Activated CD8-positive, alpha-beta memory T cell treated with anti-CD3 and anti-CD28 coated beads for 4 hours (primary cell): ENCODE data around the gene DYNLT2B.
"Not testable (repeated sequence)": the region's sequence is repeated elsewhere in the genome, so short reads cannot be mapped to it uniquely, and the experiment has no call there.

Experiments used
- DNase-seq, 2 donors: peaks; one replicate each; pipeline ENCODE4 v3.0.0-alpha.2; 2020; ENCODE audit warnings: low read depth in 2 of 2

DYNLT2B gene

GRCh38 chr3:196326936-196327335 lies 8.9 kb upstream of the DYNLT2B start:
- DNase-seq, result no peak

DNA sequence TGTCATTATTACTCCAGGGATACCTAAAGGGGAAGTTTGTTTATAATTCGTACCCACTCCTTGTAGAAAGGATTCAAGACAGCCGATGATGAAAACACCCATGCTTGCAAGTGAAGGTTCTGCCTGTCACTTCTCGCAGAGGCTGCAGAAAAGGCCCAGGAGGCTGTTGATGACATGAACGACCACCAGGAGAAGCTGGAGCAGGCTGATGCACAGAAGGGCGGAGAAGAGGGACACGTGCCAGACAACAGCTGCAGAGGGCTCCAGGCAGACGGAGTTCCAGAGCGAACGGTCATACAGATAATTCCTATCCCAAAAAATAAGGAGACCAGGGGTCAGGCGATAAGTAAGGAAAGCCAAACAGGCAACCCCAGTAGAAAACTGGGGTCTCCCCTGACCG lies 5.7 kb upstream of the DYNLT2B start:
- no peak for DNase-seq

- no peak for DNase-seq
Measured at GRCh38 chr3:196323016-196323415, 5.0 kb upstream of the DYNLT2B start.

DNA sequence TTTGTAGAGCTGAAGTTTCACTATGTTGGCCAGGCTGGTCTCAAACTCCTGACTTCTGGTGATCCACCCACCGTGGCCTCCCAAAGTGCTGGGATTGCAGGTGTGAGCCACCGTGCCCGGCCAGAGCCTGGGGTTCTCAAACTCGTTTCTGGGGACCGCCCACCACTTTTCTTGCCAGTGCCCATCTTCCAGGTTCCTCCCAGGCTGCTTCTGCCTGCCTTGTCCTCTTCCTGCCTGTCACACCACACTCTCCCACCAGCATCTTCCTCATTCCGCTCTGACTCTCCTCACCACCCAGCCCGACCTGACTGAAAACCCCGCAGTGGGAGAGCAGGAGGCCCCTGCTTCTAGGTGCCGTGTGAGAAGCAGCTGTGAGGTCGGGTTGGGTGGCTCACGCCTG lies 3.1 kb upstream of the DYNLT2B start:
- DNase-seq, result no peak

- no peak for DNase-seq
Measured at GRCh38 chr3:196320137-196320536, 2.1 kb upstream of the DYNLT2B start.

DNA sequence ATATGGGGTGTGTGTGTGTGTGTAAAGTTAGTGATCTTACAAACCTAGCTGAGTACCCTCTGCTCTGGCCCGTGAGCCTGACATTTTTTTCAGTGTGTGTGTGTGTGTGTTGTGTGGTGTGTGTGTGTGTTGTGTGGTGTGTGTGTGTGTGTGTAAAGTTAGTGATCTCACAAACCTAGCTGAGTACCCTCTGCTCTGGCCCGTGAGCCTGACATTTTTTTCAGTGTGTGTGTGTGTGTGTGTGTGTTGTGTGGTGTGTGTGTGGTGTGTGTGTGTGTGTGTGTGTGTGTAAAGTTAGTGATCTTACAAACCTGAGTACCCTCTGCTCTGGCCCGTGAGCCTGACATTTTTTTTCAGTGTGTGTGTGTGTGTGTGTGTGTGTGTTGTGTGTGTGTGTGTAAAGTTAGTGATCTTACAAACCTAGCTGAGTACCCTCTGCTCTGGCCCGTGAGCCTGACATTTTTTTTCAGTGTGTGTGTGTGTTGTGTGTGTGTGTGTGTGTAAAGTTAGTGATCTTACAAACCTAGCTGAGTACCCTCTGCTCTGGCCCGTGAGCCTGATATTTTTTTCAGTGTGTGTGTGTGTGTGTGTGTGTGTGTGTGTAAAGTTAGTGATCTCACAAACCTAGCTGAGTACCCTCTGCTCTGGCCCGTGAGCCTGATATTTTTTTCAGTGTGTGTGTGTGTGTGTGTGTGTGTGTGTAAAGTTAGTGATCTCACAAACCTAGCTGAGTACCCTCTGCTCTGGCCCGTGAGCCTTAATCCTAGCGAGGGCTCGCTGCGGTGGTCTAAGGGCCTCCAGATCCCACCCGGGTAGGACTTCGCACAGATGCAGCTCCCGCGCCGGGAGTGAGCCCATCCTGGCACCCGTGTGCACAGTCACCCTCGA lies 997 bp downstream of the DYNLT2B start:
- not testable (repeated sequence) for DNase-seq

DNA sequence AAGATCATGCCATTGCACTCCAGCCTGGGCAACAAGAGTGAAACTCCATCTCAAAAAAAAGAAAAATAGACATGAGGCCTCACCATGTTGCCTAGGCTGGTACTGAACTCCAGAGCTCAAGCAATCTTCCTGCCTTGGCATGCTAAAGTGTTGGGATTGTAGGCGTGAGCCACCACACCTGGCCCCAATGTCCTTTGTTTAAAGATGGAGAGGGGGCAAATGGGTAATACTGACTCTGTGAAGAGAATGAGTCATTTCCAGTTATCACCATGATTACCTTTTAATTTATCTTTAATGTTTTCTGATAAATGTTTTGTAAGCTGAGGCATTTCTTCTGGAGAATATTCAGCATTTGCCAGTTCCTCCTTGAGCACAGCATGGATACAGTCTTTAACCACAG lies 2.2 kb downstream of the DYNLT2B start:
- DNase-seq, result no peak

DNA sequence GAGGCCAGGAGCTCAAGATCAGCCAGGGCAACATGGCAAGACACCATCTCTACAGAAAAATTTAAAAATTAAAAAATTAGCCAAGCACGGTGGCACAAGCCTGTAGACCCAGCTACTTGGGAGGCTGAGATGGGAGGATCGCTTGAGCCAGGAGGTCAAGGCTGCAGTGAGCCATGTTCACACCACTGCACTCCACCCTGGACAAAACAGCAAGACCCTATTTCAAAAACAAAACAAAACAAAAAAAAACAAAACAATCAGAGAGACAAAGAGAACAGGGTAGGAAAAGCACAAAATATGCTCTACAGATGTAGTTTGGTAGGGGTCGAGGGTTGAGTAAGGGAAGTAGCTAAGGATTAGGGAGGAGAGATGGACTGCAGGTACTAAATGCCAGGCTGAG lies 3.4 kb downstream of the DYNLT2B start:
- no peak for DNase-seq

DNA sequence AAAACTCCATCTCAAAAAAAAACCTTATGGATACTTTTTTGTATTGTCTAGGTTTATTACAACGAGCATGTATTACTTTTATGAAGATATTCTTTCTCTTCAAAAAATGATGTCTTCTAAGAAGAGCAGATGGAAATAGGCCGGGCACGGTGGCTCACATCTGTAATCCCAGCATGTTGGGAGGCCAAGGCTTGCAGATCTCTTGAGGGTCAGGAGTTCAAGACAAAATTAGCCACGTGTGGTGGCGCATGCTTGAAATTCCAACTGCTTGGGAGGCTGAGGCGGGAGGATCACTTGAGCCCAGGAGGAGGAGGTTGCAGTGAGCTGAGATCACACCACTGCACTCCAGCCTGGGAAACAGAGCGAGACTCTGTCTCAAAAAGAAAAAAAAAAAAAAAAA lies 4.0 kb downstream of the DYNLT2B start:
- not testable (repeated sequence) for DNase-seq

DNA sequence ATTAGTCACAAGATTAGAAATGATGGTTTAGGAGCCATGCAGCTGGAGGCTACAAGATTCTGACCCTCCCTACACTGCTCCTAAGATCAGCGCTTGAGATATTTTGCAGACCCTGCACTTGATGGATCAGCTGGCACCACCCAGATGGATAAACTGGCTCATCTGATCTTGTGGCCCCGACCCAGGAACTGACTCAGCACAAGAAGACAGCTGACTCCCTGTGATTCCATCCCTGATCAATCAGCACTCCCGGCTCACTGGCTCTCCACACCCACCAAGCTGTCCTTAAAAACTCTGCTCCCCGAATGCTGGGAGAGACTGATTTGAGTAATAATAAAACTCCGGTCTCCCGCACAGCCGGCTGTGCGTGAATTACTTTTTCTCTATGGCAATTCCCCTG lies 15.1 kb downstream of the DYNLT2B start:
- DNase-seq, result not testable (repeated sequence)

GRCh38 chr3:196302551-196302950 lies 15.5 kb downstream of the DYNLT2B start:
- not testable (repeated sequence) for DNase-seq

DNA sequence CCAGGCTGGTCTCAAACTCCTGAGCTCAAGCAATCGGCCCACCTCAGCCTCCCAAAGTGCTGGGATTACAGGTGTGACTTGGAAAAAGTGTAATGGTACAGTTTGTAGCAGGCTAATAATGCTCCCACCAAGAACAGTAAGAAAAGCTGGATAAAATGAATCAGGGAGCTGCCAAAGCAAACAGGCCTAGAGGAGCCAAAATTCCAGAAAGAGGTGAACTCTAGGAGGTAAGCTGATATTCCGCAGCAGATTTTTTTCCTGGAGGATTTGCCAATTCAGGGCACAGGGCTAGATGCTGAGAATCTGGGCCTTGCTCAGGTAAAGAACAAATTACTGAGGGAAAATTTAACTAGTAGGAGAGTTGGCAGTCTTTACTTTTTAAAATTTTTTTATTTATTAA lies 19.5 kb downstream of the DYNLT2B start:
- DNase-seq, result no peak

- DNase-seq, result no peak
Measured at GRCh38 chr3:196292286-196292923, 25.6 kb downstream of the DYNLT2B start.

DNA sequence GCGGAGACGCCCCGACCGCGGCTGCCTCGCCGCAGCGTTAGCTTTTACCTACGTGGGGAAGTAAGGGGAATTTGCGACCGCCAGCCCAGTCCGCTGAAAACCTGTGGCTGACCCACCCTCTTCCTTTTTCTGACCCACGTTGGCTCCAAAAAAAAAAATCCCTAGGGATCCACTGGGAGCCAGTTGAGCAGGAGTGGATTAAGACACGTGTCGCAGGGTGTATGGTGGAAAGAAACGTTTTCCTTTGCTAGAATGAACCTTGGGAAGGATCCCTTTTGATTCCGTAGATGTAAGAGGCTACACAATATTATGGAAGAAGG lies 29.9 kb downstream of the DYNLT2B start:
- no peak for DNase-seq

- DNase-seq, result peak; percentile 38 to 48
Measured at GRCh38 chr3:196287440-196288140, 30.4 kb downstream of the DYNLT2B start, which contains the start of gene PCYT1A. PCYT1A (minus strand) TSS chr3:196287726; CDS start chr3:196270531, 17,195 bp downstream.

DNA sequence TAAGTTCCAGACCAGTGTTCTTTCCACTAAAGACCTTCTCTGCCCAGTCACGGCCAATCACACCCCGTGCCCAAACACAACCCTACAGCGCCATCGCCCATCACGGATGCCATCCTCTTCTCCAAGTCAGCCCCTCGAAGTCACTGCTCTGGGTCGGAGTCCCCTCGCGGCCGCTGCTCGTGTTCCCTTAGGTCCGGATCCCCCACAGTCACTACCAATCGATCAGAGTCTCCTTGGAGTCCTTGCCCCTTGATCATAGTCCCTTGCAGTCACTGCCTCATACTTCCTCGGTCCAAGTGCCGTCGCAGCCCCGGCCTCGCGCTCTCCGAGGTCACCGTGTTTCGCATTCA lies 31.0 kb downstream of the DYNLT2B start:
- DNase-seq, result no peak

- DNase-seq, result no peak
Measured at GRCh38 chr3:196284396-196284795, 33.6 kb downstream of the DYNLT2B start.

DNA sequence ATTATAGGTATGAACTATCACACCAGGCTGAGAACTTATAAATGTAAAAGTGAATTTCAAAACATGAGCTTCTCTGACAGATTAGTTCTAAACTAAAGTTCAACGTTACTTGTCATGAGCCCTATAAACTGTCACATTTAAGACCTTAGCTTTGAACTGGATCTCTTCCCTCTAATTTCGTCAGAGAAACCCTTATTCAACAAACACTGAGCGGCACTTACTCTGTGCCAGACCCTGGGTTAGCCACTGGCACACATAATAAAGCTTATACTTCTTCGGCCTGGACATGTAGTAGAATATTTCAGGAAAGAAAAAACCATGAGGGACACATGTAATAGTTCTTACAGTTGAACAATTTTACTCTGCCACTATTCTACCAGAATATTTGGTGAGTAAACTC lies 36.1 kb downstream of the DYNLT2B start:
- no peak for DNase-seq

GRCh38 chr3:196280689-196281440 lies 37.2 kb downstream of the DYNLT2B start:
- DNase-seq, result no peak

DNA sequence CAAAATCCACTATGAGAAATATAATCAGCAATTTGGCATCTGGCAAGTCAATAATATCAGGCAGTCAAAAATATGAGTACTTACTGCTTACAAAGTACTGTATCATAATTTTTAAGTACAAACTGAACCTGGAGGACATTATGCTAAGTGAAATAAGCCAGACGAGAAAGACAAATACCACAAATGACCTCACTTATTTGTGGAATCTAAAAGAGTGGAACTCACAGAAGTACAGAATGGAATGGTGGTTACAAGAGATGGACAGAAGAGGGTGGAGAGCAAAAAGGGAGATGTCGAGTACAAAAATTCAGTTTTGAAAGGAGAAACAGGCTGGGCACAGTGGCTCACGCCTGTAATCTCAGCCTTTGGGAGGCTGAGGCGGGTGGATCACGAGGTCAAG lies 42.9 kb downstream of the DYNLT2B start:
- DNase-seq, result no peak

- DNase-seq, result peak; percentile 24 to 44
Measured at GRCh38 chr3:196274585-196274984, 43.5 kb downstream of the DYNLT2B start.

DNA sequence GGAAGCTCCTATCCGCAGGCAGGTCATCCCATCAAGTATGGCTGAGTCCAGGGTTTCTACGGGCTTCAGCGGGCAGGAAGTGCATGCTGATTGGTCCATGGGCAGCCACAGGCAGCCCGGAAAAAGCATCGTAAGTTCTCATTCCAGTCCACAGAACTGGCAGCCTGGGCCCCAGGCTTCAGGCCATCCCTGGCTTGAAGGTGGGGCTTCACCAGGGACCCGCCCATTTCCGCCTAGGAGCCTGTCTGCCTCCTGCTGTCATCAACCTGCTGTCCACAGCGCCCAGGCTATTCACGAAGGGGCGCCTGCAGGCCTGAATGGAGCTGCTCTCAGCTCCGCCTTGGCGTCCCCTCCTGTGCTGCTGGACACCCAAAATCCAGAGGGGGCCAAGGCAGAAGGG lies 44.4 kb downstream of the DYNLT2B start:
- DNase-seq, result no peak
